ENCODE data around the gene DCAF12L1. TPM values are rescaled to one million over a fixed set of nuclear protein-coding genes. Genes with fewer than 3 reads are reported as not detected.

The DCAF12L1 gene
- total RNA-seq (2014; rRNA removed; shearing (Covaris generic)), result 4.4 and 4.8 TPM in 2 replicates

DNA sequence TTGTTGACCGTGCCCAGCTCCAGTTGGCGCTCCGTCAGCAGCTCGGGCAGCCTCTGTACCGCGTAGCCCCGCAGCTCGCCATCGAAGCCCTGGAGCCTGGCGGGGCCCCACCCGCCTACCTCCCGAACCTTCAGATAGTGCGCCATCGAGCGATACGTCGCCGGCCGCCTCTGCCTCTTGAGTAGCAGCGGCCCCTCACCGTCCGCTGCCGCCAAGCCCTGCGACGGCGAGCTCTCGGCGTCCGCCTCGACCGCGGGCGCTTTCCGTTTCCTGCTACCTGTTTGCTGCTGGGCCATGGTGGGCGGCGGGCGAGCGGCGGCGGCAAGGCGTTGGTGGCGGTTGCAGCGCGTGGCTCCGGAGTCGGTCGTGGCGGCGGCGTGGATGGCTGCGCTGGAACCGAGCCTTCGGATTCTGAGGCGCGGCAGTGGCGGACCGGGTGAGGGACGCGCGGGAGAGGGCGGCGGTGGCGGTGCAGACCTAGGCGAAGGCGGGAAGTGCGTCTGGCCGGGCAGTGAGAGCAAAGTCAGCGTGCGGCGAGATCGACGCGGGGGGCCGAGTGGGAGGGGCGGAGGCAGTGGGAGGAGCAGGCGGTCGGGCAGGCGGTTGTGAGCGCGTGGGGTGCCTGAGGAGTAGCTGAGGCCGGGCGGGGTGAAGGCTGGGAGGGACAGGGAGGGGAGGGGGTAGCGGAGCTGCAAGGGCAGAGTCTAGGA is at the start of gene DCAF12L1:
DCAF12L1 (minus strand) TSS at position 502 of the 710 bp plus-strand sequence; CDS start at position 296, 206 bp downstream.
- DNase-seq, result peak; percentile 75
- peaks cover 18% of the 10 kb centered on the region for H3K27me3 ChIP-seq (ENCODE audit: control insufficient read depth, insufficient read depth, low read length)
- H3K36me3 ChIP-seq (replicated peaks; ENCODE audit: control insufficient read depth, insufficient read depth, low read length), result no peaks in the 10 kb centered on the region
- H3K4me3 ChIP-seq (ENCODE audit: insufficient read depth, low read depth, low read length), result peak within 1 kb of the TSS; percentile 51

- H3K27me3 ChIP-seq (ENCODE audit: control insufficient read depth, insufficient read depth, low read length), result no peaks in the 10 kb centered on the region
- H3K36me3 ChIP-seq (replicated peaks; ENCODE audit: control insufficient read depth, insufficient read depth, low read length), result no peaks in the 10 kb centered on the region
- peak; percentile 8 for DNase-seq
- no peak overlapping the region for H3K4me3 ChIP-seq (ENCODE audit: insufficient read depth, low read depth, low read length)
Measured at GRCh38 chrX:126580877-126581276, 28.3 kb upstream of the DCAF12L1 start.

DNA sequence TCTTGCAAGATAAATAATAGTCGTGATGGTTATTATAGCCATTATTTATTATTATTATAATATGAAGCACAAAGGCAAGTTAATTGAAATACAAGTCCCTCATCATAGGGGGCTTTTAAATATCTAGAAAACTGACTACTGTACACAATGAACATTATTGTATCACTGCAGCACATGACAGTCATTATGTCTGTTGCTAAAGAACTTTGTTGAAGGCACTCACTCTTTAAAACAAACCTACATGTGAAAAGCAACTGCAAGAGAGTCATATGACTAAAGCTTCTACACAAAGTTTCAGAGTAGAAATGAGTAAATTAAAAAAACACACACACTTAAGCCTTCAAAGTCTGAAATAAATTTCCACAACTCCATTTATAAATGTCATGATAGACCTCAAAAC is 23.3 kb upstream of the DCAF12L1 start:
- Histone ChIP-seq H3K4me3 (ENCODE audit: insufficient read depth, low read depth, low read length) (no peak overlapping the region), H3K27me3 (ENCODE audit: control insufficient read depth, insufficient read depth, low read length) (no peaks in the 10 kb centered on the region), H3K36me3 (replicated peaks; ENCODE audit: control insufficient read depth, insufficient read depth, low read length) (no peaks in the 10 kb centered on the region)
- no peak for DNase-seq

- H3K27me3 ChIP-seq (ENCODE audit: control insufficient read depth, insufficient read depth, low read length), result peaks cover 8% of the 10 kb centered on the region
- no peak overlapping the region for H3K4me3 ChIP-seq (ENCODE audit: insufficient read depth, low read depth, low read length)
- DNase-seq, result no peak
- no peaks in the 10 kb centered on the region for H3K36me3 ChIP-seq (replicated peaks; ENCODE audit: control insufficient read depth, insufficient read depth, low read length)
Measured at GRCh38 chrX:126557151-126557550, 4.5 kb upstream of the DCAF12L1 start.

- H3K27me3 ChIP-seq (ENCODE audit: control insufficient read depth, insufficient read depth, low read length), result peaks cover 18% of the 10 kb centered on the region
- peak overlapping the region; percentile 51 for H3K4me3 ChIP-seq (ENCODE audit: insufficient read depth, low read depth, low read length)
- no peaks in the 10 kb centered on the region for H3K36me3 ChIP-seq (replicated peaks; ENCODE audit: control insufficient read depth, insufficient read depth, low read length)
- DNase-seq, result peak; percentile 8
Measured at GRCh38 chrX:126551725-126552312, 795 bp downstream of the DCAF12L1 start.

DNA sequence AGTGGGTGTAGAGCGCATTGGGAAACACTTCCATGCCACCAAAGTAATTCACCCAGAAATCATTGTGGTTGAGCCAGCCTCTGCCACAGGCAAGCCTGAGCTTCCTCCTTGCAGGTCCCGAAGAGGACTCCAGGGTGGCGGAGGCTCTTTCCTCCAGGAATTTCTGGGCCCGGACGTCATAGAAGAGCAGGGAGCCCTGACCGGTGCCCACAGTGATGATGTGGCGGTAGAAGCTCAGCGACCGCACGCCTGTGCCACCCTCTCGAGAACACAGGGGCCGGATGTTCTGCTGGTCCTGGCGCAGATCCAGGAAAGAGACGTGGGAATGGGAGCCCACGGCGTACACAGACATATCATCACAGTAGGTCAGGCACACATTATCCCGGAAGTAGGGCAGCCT is 1.3 kb downstream of the DCAF12L1 start:
- DNase-seq, result peak; percentile 6
- no peak overlapping the region; the same call in 1 of the 2 replicates for H3K4me3 ChIP-seq (ENCODE audit: insufficient read depth, low read depth, low read length)
- H3K27me3 ChIP-seq (ENCODE audit: control insufficient read depth, insufficient read depth, low read length), result peaks cover 18% of the 10 kb centered on the region
- no peaks in the 10 kb centered on the region for H3K36me3 ChIP-seq (replicated peaks; ENCODE audit: control insufficient read depth, insufficient read depth, low read length)

DNA sequence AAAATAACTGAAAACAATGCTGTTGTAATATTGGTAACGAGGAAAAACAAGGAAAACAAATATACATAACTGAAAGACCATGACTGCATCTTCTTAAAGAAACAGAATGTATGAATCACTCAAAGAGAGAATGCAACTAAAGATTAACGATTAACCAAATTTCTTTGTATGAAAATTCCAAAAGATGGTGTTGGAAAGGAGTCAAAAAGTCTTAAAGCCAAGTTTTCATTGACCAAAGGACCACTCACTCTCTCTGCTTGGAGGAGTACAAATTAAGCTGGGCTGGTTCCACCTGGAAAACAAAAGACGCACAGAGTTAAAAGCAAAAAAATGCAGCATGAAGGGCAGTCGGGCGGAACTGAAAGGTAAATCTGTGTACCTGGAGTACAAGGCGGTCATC is 1.8 kb downstream of the DCAF12L1 start:
- Histone ChIP-seq H3K36me3 (replicated peaks; ENCODE audit: control insufficient read depth, insufficient read depth, low read length) (no peaks in the 10 kb centered on the region), H3K27me3 (ENCODE audit: control insufficient read depth, insufficient read depth, low read length) (peaks cover 18% of the 10 kb centered on the region), H3K4me3 (ENCODE audit: insufficient read depth, low read depth, low read length) (no peak overlapping the region)
- no peak for DNase-seq

DNA sequence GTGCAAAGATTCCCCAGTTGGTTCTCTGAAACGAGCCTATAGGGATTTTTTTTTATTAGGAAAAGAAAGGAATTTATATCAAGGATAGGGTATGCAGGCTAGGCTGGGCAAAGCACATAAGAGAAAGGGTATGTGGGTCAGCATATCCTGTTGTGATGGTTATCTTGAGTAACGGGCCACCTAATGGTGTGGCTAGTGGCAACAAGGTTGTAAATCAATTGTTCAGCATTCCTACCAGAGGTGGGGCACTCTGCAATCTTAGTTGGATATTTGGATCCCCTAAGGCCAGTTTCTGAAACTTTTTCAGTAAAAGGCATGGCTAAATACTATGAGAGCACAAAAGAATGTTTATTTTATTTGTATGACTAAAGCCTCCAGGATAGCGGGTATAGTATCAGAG is 42.7 kb downstream of the DCAF12L1 start:
- H3K27me3 ChIP-seq (ENCODE audit: control insufficient read depth, insufficient read depth, low read length), result no peaks in the 10 kb centered on the region
- H3K36me3 ChIP-seq (replicated peaks; ENCODE audit: control insufficient read depth, insufficient read depth, low read length), result no peaks in the 10 kb centered on the region
- no peak for DNase-seq
- H3K4me3 ChIP-seq (ENCODE audit: insufficient read depth, low read depth, low read length), result no peak overlapping the region
